SK-N-SH (cell line): ENCODE data around the gene SNRPA1. TPM values are rescaled to one million over a fixed set of nuclear protein-coding genes. Genes with fewer than 3 reads are reported as not detected.

Experiments used
- CTCF ChIA-PET: fragments of 300-600, 350-600 bp; formaldehyde crosslinking; extraction: SDS; loops from one replicate; lab custom pipeline; 2021; lab: Yijun Ruan, JAX
- POLR2A ChIA-PET: fragments of 350-600 bp; sonication (Branson Sonifier 250); formaldehyde crosslinking; extraction: SDS; loops from one replicate; lab custom pipeline; 2020; ENCODE audit warnings: antibody characterized with exemption, inconsistent platforms; lab: Yijun Ruan, JAX
- DNase-seq: peaks from one replicate; pipeline ENCODE4 v3.0.0; 2012
- H2AFZ ChIP-seq: fragments of 200-600 bp; sonication (generic); 2 replicates; pipeline ENCODE4 v1.8.1; 2016; ENCODE audit warnings: antibody characterized with exemption, mild to moderate bottlenecking, low read depth
- H3F3A ChIP-seq: fragments of 200-600 bp; sonication (generic); replicated peaks from 2 replicates; pipeline ENCODE3; 2016; ENCODE audit warnings: antibody characterized with exemption, mild to moderate bottlenecking; ENCODE audit not compliant: insufficient read depth
- H3K27ac ChIP-seq, 2 experiments: fragments of 200-500 bp in 1 of 2; fragments of 200-600 bp in 1 of 2; sonication (Bioruptor generic) in 1 of 2; sonication (generic), shearing (Covaris generic) in 1 of 2; 2 replicates each; pipeline versions ENCODE4 v1.5.1 to v1.6.1; 2014 to 2016; ENCODE audit warnings: low read depth in 2 of 2, inconsistent platforms in 1 of 2, low read length in 1 of 2, mild to moderate bottlenecking in 1 of 2, mixed read lengths in 1 of 2
- H3K27me3 ChIP-seq: fragments of 200-600 bp; sonication (generic), shearing (Covaris generic); 2 replicates; pipeline ENCODE4 v1.6.1; 2016; ENCODE audit warnings: mixed run types; ENCODE audit not compliant: insufficient read depth
- H3K36me3 ChIP-seq, 2 experiments: fragments of 200-500 bp in 1 of 2; fragments of 200-600 bp in 1 of 2; sonication (Bioruptor generic) in 1 of 2; sonication (generic) in 1 of 2; replicated peaks in 1 of 2; 2 replicates each; pipeline versions ENCODE3 to v1.5.1; 2014 to 2016; ENCODE audit warnings: low read length in 1 of 2, mild to moderate bottlenecking in 1 of 2; ENCODE audit not compliant: insufficient read depth in 2 of 2, control insufficient read depth in 1 of 2
- H3K4me1 ChIP-seq, 2 experiments: fragments of 200-500 bp in 1 of 2; fragments of 200-600 bp in 1 of 2; sonication (Bioruptor generic) in 1 of 2; sonication (generic), shearing (Covaris generic) in 1 of 2; 2 replicates each; pipeline versions ENCODE4 v1.5.1 to v1.6.1; 2014 to 2016; ENCODE audit warnings: low read depth in 1 of 2, low read length in 1 of 2, mixed run types in 1 of 2; ENCODE audit not compliant: insufficient read depth in 2 of 2, control insufficient read depth in 1 of 2
- H3K4me2 ChIP-seq: fragments of 200-600 bp; sonication (generic), shearing (Covaris generic); 2 replicates; pipeline ENCODE4 v1.6.1; 2017; ENCODE audit warnings: mixed run types
- H3K4me3 ChIP-seq, 2 experiments: fragments of 200-500 bp in 1 of 2; fragments of 200-600 bp in 1 of 2; sonication (Bioruptor generic) in 1 of 2; sonication (generic), shearing (Covaris generic) in 1 of 2; 2 replicates each; pipeline versions ENCODE4 v1.5.1 to v1.8.1; 2014 to 2016; ENCODE audit warnings: low read depth in 2 of 2, inconsistent platforms in 1 of 2, low read length in 1 of 2, mild to moderate bottlenecking in 1 of 2, mixed read lengths in 1 of 2, moderate library complexity in 1 of 2
- H3K79me2 ChIP-seq: fragments of 200-600 bp; sonication (generic); 2 replicates; pipeline ENCODE4 v1.8.1; 2017; ENCODE audit warnings: mild to moderate bottlenecking; ENCODE audit not compliant: insufficient read depth
- H3K9ac ChIP-seq: fragments of 200-600 bp; sonication (generic); 2 replicates; pipeline ENCODE4 v1.6.1; 2017; ENCODE audit warnings: mixed run types
- H3K9me2 ChIP-seq: fragments of 200-600 bp; sonication (generic); 2 replicates; pipeline ENCODE4 v1.6.1; 2017; ENCODE audit warnings: mixed run types
- H3K9me3 ChIP-seq: fragments of 200-600 bp; sonication (generic); 2 replicates; pipeline ENCODE4 v1.6.1; 2017; ENCODE audit warnings: mixed run types, mild to moderate bottlenecking, moderate library complexity
- H4K20me1 ChIP-seq: fragments of 200-600 bp; sonication (generic); 2 replicates; pipeline ENCODE4 v1.6.1; 2017; ENCODE audit warnings: mild to moderate bottlenecking, mixed run types; ENCODE audit not compliant: insufficient read depth
- EP300 ChIP-seq, 2 experiments: IDR thresholded peaks; 2 replicates each; pipeline versions ENCODE4 v1.4.0 to v1.6.1; 2012; ENCODE audit warnings: borderline replicate concordance in 1 of 2, low read depth in 1 of 2, low read length in 1 of 2
- FOSL2 ChIP-seq: IDR thresholded peaks from 2 replicates; pipeline ENCODE4 v1.4.0; 2012; ENCODE audit warnings: low read depth, mild to moderate bottlenecking, moderate library complexity, borderline replicate concordance
- GABPA ChIP-seq: IDR thresholded peaks from 2 replicates; pipeline ENCODE4 v1.4.0; 2012; ENCODE audit warnings: low read depth, mild to moderate bottlenecking
- IRF3 ChIP-seq: fragments of 150-350 bp; IDR thresholded peaks from 2 replicates; pipeline ENCODE4 v1.6.1; 2016; ENCODE audit warnings: mild to moderate bottlenecking, low read depth, low read length
- MAX ChIP-seq: IDR thresholded peaks from 2 replicates; pipeline ENCODE4 v1.4.0; 2012; ENCODE audit warnings: low read depth
- TAF1 ChIP-seq: IDR thresholded peaks from 2 replicates; pipeline ENCODE4 v1.6.1; 2012; ENCODE audit warnings: low read depth, mild to moderate bottlenecking, low read length, moderate library complexity, borderline replicate concordance
- TEAD4 ChIP-seq: IDR thresholded peaks from 2 replicates; pipeline ENCODE4 v1.4.0; 2012; ENCODE audit warnings: mild to moderate bottlenecking, borderline replicate concordance; ENCODE audit not compliant: insufficient read depth
- USF1 ChIP-seq: IDR thresholded peaks from 2 replicates; pipeline ENCODE4 v1.4.0; 2012; ENCODE audit warnings: low read depth, borderline replicate concordance
- USF2 ChIP-seq: fragments of 150-350 bp; IDR thresholded peaks from 2 replicates; pipeline ENCODE4 v1.6.1; 2017; ENCODE audit warnings: antibody characterized with exemption, low read length, low read depth, borderline replicate concordance
- WGBS: methylation state at CpG from one replicate; pipeline ENCODE4 v1.1.6; 2017; ENCODE audit warnings: low lambda C conversion rate; 5-methylcytosine and 5-hydroxymethylcytosine counted together
- polyA plus RNA-seq, 3 experiments: library from polyadenylated mRNA; depleted of rRNA; stranded (reverse); fragments of >200 nt; gene quantifications; 2 replicates each; pipeline ENCODE4 v1.2.3, GENCODE V29; 2012
- TF ChIP-seq, protein P1 (sequence below): IDR thresholded peaks from 2 replicates; pipeline ENCODE4 v1.6.1; 2012; ENCODE audit warnings: mild to moderate bottlenecking, low read depth, low read length, moderate library complexity

The SNRPA1 gene
- polyA plus RNA-seq, 1 of the 3 experiments (the other 2 are of a cell fraction), result 62.3 TPM

DNA sequence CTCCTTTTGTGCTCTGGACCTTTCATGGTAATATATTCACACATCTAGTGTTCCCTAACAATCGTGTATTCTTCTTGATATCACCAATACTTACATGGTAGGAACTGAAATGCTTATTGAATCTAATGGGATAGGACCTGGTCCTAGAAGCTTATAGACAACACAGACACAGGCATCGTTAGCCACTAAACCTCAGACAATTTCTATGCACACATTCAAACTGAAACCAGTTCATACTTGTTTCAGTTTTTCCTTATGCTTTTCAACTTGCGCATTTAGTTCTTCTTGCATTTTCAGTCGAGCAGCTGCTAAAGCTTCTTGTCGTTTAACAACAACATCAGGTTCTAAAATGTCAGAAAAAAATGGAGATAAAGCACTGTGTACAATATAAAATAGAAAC, 20.0 kb downstream of the SNRPA1 start:
- H3K4me1 ChIP-seq, result peaks cover 3 to 36% of the 10 kb centered on the region in 2 experiments; a peak in 2 of 4 replicates
- H3K4me3 ChIP-seq, result no peak overlapping the region
- ChIA-PET POLR2A (no interaction called here), CTCF (no interaction called here)
- no peak overlapping the region for H3K27ac ChIP-seq
- H3K9me2 ChIP-seq, result no peaks in the 10 kb centered on the region
- TF ChIP-seq EP300 (IDR thresholded peaks at IDR 0.05; ENCODE audit: borderline replicate concordance in 1 of 2, low read depth in 1 of 2, low read length in 1 of 2), result no peak
- no peak for TF ChIP-seq USF2
- TF ChIP-seq IRF3, result no peak
- TF ChIP-seq, protein P1, sequence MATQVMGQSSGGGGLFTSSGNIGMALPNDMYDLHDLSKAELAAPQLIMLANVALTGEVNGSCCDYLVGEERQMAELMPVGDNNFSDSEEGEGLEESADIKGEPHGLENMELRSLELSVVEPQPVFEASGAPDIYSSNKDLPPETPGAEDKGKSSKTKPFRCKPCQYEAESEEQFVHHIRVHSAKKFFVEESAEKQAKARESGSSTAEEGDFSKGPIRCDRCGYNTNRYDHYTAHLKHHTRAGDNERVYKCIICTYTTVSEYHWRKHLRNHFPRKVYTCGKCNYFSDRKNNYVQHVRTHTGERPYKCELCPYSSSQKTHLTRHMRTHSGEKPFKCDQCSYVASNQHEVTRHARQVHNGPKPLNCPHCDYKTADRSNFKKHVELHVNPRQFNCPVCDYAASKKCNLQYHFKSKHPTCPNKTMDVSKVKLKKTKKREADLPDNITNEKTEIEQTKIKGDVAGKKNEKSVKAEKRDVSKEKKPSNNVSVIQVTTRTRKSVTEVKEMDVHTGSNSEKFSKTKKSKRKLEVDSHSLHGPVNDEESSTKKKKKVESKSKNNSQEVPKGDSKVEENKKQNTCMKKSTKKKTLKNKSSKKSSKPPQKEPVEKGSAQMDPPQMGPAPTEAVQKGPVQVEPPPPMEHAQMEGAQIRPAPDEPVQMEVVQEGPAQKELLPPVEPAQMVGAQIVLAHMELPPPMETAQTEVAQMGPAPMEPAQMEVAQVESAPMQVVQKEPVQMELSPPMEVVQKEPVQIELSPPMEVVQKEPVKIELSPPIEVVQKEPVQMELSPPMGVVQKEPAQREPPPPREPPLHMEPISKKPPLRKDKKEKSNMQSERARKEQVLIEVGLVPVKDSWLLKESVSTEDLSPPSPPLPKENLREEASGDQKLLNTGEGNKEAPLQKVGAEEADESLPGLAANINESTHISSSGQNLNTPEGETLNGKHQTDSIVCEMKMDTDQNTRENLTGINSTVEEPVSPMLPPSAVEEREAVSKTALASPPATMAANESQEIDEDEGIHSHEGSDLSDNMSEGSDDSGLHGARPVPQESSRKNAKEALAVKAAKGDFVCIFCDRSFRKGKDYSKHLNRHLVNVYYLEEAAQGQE, result no peak
- TF ChIP-seq TEAD4, result no peak
- no peak for TF ChIP-seq MAX
- no peak for TF ChIP-seq USF1
- no peak for TF ChIP-seq FOSL2
- TF ChIP-seq TAF1, result no peak
- no peak for TF ChIP-seq GABPA
- no peaks in the 10 kb centered on the region for H3K9me3 ChIP-seq
- H3K4me2 ChIP-seq, result no peak overlapping the region
- H2AFZ ChIP-seq, result no peak overlapping the region
- H3K36me3 ChIP-seq, result peaks cover 59% of the 10 kb centered on the region in 2 experiments
- no peak for DNase-seq
- H3F3A ChIP-seq, result peaks cover 22% of the 10 kb centered on the region
- H3K79me2 ChIP-seq, result peaks cover 31% of the 10 kb centered on the region
- WGBS, result 93% methylated on average over 5 of the region's 5 CpGs
- H3K27me3 ChIP-seq, result no peaks in the 10 kb centered on the region
- peaks cover 13% of the 10 kb centered on the region for H4K20me1 ChIP-seq
- H3K9ac ChIP-seq, result no peak overlapping the region
